Thyroid gland (tissue), 4 donors: Measurements from ENCODE around the gene BPIFB6. TPM values are rescaled to one million over a fixed set of nuclear protein-coding genes. Genes with fewer than 3 reads are reported as not detected.

Experiments used
- DNase-seq, 2 donors: peaks; one replicate each; pipeline ENCODE4 v3.0.0-alpha.2; 2019
- H3K27ac ChIP-seq, 3 donors: fragments of 200-600 bp; sonication (generic); 1 replicate in 2 of 3; 2 replicates in 1 of 3; pipeline ENCODE4 v1.5.1; 2016 to 2019; ENCODE audit warnings: mild to moderate bottlenecking in 1 of 3, moderate library complexity in 1 of 3
- H3K27me3 ChIP-seq: fragments of 200-600 bp; sonication (generic); one replicate; pipeline ENCODE4 v1.5.1; 2019
- H3K36me3 ChIP-seq, 2 donors: fragments of 200-600 bp; sonication (generic); one replicate each; pipeline ENCODE4 v1.5.1; 2016 to 2019
- H3K4me1 ChIP-seq, 2 donors: fragments of 200-600 bp; sonication (generic); one replicate each; pipeline ENCODE4 v1.5.1; 2017 to 2019
- H3K4me3 ChIP-seq, 3 donors: fragments of 200-600 bp; sonication (generic); replicated peaks in 1 of 3; 1 replicate in 2 of 3; 2 replicates in 1 of 3; pipeline ENCODE4 v1.5.1; 2016; ENCODE audit warnings: mild to moderate bottlenecking in 1 of 3
- H3K9me3 ChIP-seq: fragments of 200-600 bp; sonication (generic); one replicate; pipeline ENCODE4 v1.5.1; 2017
- CTCF ChIP-seq, 6 experiments: fragments of 200-600 bp in 3 of 6; fragments of 450-650 bp in 3 of 6; sonication (generic) in 3 of 6; IDR thresholded peaks; one replicate each; pipeline ENCODE4 v1.5.1; 2016 to 2019; ENCODE audit warnings: antibody characterized with exemption in 6 of 6, mild to moderate bottlenecking in 2 of 6, inconsistent platforms in 1 of 6, moderate library complexity in 1 of 6
- POLR2A ChIP-seq, 2 donors: fragments of 450-650 bp; IDR thresholded peaks; one replicate each; pipeline ENCODE4 v1.6.1; 2017; ENCODE audit warnings: antibody characterized with exemption in 2 of 2, mild to moderate bottlenecking in 2 of 2, moderate library complexity in 1 of 2
- WGBS, 2 donors: methylation state at CpG; one replicate each; pipeline ENCODE4 v1.1.5; 2017; 5-methylcytosine and 5-hydroxymethylcytosine counted together
- intact Hi-C: fragments of 100-400 bp; cut with DNase I; formaldehyde crosslinking; loops from one replicate; pipeline ENCODE4 v1.15.1; 2023
- total RNA-seq, 4 donors: library from RNA; depleted of rRNA; stranded (reverse); fragments of >200 nt; gene quantifications; one replicate each; pipeline ENCODE4 v1.2.3, GENCODE V29; 2016

Gene BPIFB6
- total RNA-seq, 4 donors from 2014 or later: not detected

- Histone ChIP-seq H3K36me3 (no peaks in the 10 kb centered on the region), H3K4me3 (no peak overlapping the region), H3K27me3 (no peaks in the 10 kb centered on the region), H3K4me1 (no peaks in the 10 kb centered on the region), H3K27ac (no peak overlapping the region), H3K9me3 (no peaks in the 10 kb centered on the region)
- 91% methylated on average over 6 of the region's 6 CpGs for WGBS, 2 donors
- DNase-seq: no peak
- no peak for TF ChIP-seq CTCF (IDR thresholded peaks at IDR 0.05)
- TF ChIP-seq POLR2A (IDR thresholded peaks at IDR 0.05): no peak
- intact Hi-C loops: no loop called here
Observed at GRCh38 chr20:33030569-33030968, 879 bp upstream of the BPIFB6 start.

- no peaks in the 10 kb centered on the region for H3K36me3 ChIP-seq
- H3K4me1 ChIP-seq: no peaks in the 10 kb centered on the region
- 82 to 88% methylated on average over 6 of the region's 6 CpGs for WGBS, 2 donors
- no peak overlapping the region for H3K27ac ChIP-seq
- H3K4me3 ChIP-seq: no peak overlapping the region
- no peak for TF ChIP-seq POLR2A (IDR thresholded peaks at IDR 0.05)
- TF ChIP-seq CTCF (IDR thresholded peaks at IDR 0.05): no peak
- intact Hi-C loops: no loop called here
- no peaks in the 10 kb centered on the region for H3K9me3 ChIP-seq
- H3K27me3 ChIP-seq: no peaks in the 10 kb centered on the region
- DNase-seq: no peak
Observed at GRCh38 chr20:33032555-33032954, 1.1 kb downstream of the BPIFB6 start.

- no peaks in the 10 kb centered on the region for H3K4me1 ChIP-seq
- DNase-seq: no peak
- WGBS, 2 donors: 61 to 71% methylated on average over 5 of the region's 5 CpGs
- no peaks in the 10 kb centered on the region for H3K9me3 ChIP-seq
- no peaks in the 10 kb centered on the region for H3K27me3 ChIP-seq
- TF ChIP-seq CTCF (IDR thresholded peaks at IDR 0.05): no peak
- no peak for TF ChIP-seq POLR2A (IDR thresholded peaks at IDR 0.05)
- intact Hi-C loops: no loop called here
- H3K36me3 ChIP-seq: no peaks in the 10 kb centered on the region
- H3K27ac ChIP-seq: no peak overlapping the region
- no peak overlapping the region for H3K4me3 ChIP-seq
Observed at GRCh38 chr20:33033381-33033780, 1.9 kb downstream of the BPIFB6 start.

- DNase-seq: no peak
- H3K36me3 ChIP-seq: no peaks in the 10 kb centered on the region
- H3K4me3 ChIP-seq: no peak overlapping the region
- no peaks in the 10 kb centered on the region for H3K9me3 ChIP-seq
- WGBS, 2 donors: 75 to 77% methylated on average over 5 of the region's 5 CpGs
- no peak overlapping the region for H3K27ac ChIP-seq
- H3K4me1 ChIP-seq: no peaks in the 10 kb centered on the region
- no peak for TF ChIP-seq CTCF (IDR thresholded peaks at IDR 0.05)
- no peak for TF ChIP-seq POLR2A (IDR thresholded peaks at IDR 0.05)
- intact Hi-C loops: no loop called here
- no peaks in the 10 kb centered on the region for H3K27me3 ChIP-seq
Observed at GRCh38 chr20:33034115-33034514, 2.7 kb downstream of the BPIFB6 start.

GRCh38 chr20:33034901-33035492, 3.5 kb downstream of the BPIFB6 start:
- no peak overlapping the region for H3K4me3 ChIP-seq
- no peaks in the 10 kb centered on the region for H3K36me3 ChIP-seq
- TF ChIP-seq CTCF (IDR thresholded peaks at IDR 0.05) (no peak), POLR2A (IDR thresholded peaks at IDR 0.05) (no peak)
- intact Hi-C loops: no loop called here
- H3K4me1 ChIP-seq: no peaks in the 10 kb centered on the region
- no peak overlapping the region for H3K27ac ChIP-seq
- no peak for DNase-seq
- H3K9me3 ChIP-seq: no peaks in the 10 kb centered on the region
- WGBS, 2 donors: 74 to 87% methylated on average over 6 of the region's 6 CpGs
- no peaks in the 10 kb centered on the region for H3K27me3 ChIP-seq
